Posterior cingulate gyrus (tissue), 11 donors: ENCODE data around the gene NLK.

Source experiments
- DNase-seq, 10 donors: peaks; one replicate each; pipeline versions ENCODE4 v3.0.0 to v3.0.0-alpha.2; 2020 to 2021; ENCODE audit warnings: mixed read lengths in 3 of 10
- intact Hi-C: fragments of 100-400 bp; cut with DNase I; formaldehyde crosslinking; loops from one replicate; pipeline ENCODE4 v1.15.1; 2023

NLK gene

DNA sequence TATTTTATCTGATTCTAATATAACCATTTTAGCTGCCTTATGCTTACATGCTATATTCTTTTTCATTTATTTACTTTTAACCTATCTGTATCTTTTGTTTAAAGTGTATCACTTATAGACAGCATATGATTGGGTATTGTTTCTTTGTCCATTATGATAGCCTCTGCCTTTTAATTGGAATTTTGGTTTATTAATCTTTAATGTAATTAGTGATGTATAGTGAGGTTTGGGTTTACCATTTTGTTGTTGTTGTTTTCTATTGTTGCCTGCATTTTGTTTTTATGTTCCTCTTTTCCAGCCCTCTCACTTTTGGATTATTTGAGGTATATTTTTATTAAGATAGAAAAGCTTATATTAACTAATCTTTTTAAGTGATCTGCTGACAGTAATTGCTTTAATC is 59.4 kb downstream of the NLK start:
- DNase-seq, result no peak
- intact Hi-C loops, result no loop called here

DNA sequence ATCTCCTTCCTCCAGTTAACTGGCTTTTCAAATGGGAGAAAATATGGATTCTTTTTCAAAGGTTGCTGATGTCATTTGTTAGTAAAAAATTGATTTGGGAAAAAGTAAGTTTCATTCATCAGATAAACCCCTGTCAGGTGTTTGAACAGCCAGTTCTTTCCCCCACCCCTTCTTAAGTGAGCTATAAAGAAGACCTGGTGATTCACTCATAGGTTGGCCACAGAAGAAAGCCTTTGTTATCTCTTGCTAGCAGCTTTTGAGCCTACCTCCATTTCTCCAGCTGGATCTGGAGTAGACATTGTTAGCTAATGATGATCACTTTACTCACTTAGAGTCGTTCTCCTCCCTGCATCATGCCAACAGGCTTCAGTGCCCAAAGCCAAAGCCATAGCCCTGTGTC is 63.0 kb downstream of the NLK start:
- intact Hi-C loops, result no loop called here
- DNase-seq, result no peak

DNA sequence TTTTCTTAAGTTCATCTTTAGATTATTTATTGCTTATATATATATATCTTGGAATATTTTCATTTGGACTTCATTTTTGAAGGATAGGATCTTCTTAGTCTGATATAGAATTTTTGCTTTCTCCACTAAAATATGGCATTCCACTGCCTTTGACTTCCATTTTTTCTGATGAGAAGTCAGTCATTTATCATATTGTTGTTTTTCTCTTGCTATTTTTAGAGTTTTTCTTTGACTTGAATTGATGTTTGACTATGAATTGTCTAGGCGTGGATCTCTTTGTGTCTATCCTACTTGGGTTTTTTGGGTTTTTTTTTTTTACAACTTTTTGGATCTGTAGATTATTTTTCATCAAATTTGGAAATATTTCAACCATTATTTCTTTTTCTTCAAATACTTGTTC is 67.7 kb downstream of the NLK start:
- intact Hi-C loops, result no loop called here
- no peak for DNase-seq

DNA sequence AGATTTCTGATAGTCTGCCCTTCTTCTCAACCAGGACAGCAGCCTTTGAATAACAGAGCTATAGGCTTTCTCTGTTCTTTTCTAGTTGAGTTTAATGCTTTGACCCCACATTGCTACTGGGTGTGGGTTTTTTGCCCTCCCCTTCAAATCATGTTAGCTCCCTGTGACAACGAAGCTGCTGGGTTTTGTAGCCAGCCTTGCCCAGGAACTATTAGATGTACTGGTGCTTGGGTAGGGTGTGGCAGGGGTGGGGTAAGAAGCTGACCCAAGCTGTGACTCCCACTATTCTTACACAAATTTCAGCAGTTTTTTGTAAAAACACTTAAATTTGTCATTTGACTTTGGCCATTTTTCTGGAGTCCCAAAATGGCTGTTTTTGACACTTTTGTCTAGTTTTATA is 69.7 kb downstream of the NLK start:
- intact Hi-C loops, result no loop called here
- DNase-seq, result peak in 1 of 10 donors; percentile 29

DNA sequence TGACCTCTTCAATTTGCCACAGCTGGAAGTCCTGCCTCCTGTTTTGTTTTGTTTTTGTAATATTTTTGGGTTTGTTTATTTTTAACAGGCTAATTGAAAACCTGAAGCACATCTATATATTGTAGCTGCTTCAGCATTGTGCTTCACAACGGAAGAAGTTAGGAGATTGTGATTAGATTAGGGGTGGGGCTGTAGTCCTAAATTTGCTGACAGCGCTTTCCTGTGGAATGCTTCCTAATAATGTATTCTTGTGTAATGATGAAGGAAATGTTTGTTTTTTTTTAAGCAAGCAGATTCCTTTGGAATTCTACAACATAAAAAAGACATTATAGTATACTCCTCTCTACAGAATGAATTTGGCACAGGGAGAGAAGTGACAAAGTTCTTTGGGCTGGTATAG is 70.1 kb downstream of the NLK start:
- intact Hi-C loops, result no loop called here
- no peak for DNase-seq

DNA sequence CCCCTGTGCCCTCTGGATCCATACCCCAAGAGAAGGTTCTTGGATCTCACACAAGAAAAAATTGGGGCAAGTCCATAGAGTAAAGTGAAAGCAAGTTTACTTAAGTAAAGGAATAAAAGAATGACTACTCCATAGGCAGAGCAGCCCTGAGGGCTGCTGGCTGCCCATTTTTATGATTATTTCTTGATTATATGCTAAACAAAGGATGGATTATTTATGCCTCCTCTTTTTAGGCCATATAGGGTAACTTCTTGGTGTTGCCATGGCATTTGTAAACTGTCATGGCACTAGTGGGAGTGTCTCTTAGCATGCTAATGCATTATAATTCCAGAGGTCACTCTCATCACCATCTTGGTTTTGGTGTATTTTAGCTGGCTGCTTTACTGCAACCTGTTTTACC is 70.8 kb downstream of the NLK start:
- DNase-seq, result no peak
- intact Hi-C loops, result no loop called here

DNA sequence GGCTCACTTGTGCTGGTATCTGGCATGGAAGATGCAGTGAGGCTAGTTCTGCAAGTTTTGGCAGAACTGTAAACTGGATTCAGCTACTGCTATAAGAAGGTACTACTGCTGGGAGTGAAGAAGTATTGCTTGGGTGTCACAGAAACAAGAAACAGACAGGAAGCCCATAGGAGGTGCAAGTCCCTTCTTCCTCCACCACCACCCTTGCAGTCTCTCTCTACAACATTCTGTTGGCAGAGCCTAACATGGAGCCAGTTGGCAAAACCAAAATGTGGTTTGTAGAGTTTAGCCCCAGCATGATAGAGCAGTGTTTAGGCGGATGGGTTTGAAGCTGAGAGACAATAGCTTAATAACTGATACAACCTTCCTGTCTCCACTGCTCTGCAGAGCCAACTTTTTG is 72.6 kb downstream of the NLK start:
- no peak for DNase-seq
- intact Hi-C loops, result no loop called here

DNA sequence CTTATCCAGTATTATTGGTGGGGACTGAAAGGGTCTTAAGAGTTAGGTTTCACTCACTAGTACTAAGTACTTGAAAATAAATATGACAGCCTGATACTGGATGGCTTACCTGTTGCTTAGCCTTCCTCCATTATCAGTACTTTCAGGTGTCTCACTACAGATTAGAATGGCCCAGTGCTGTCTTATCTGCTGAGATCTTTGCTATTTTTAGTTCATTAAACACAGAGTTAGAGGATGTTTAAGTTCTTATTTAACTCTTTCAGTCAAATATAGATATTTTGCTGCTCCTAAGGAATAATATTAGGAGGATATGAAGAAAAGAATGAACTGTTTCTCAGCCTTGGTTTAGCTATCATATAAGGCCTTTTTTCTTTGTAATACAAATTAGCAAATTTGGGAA is 74.8 kb downstream of the NLK start:
- no peak for DNase-seq
- intact Hi-C loops, result no loop called here

DNA sequence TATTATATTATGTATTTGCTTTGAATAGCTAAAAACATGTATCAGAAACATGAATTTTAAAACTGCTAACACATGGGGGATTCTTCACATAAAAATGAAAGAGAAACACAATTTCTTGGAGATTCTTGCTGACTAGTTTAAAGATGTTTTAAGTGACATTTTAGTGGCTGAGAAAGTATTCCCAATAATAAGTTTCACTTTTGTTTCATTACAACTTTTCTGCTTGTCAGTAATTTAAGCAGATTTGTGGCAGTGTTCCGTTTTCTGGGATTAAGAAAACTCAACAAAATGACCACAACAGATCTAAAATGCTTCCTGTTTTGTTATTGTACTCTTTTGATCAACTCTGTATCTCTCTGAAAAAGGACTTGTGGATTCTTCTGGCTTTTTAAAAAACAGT is 75.9 kb downstream of the NLK start:
- intact Hi-C loops, result no loop called here
- DNase-seq, result no peak

DNA sequence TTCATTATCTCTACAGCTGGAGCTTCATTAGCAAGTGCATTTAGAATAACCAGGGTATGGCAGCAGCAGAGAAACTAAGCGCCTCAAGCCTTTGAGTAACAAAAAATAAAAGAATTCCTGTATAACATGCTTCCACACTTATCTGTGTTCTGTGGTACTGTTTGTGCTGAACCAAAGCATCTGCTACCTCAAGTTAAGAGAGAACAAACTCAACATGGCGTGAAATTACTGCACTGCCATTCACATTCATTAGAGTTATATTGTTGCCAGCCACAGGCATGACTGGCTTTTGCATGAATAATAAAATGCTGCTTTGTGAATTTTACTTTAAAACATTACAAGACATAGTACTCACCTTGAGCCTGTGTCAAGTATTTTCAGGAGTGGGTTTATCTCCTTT is 76.6 kb downstream of the NLK start:
- intact Hi-C loops, result no loop called here
- DNase-seq, result no peak

DNA sequence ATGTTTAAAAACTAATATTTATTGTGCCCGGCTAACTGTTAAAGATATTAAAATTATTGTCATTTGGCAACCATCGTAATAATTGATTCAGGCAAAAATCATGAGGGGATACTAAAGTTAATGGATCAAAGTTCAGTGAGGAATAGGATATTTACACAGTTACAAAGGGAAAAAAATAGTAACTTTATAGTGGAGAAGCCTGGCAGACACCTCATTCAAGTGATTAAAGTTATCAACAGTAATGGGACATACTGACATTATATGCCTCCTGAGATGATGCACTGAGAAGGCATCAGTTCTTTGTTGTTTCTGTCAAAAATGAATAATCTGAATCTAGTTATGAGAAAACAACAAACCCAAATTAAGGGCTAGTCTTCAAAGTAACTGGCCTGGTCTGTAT is 77.1 kb downstream of the NLK start:
- intact Hi-C loops, result no loop called here
- DNase-seq, result no peak

DNA sequence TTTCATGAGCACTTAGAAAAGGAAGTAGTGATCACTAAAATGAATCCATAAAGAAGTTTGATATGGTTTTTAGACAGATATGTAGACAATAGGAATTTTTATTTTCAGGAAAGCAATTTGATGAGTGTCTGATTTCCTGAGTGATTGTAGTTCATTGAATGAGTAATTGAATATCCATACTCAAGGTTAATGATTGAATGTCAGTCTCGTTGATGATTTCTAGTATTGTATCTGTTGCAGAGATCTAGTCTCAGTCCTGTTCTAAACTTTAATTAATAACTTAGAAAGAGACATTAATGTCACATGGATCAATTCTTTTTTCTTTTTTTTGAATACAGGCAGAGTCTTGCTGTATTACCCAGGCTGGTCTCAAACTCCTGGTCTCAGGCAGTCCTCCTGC is 78.3 kb downstream of the NLK start:
- DNase-seq, result no peak
- intact Hi-C loops, result no loop called here

DNA sequence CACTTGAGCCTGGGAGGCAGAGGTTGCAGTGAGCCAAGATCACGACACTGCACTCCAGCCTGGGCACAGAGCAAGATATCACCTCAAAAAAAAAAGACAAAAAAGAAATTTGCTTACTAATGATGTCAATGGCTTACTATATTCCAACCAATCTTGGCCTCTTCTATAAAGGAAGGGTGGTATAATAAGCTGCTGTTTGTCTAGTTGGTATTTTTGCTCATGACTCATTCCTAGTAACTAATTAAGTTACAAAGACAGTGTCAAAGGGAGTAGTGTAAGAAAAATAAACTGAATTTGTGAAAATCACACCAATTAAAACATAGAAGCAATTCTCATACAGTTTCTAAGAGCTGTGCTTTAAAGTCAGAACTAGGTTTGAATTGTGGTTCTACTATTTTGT is 82.5 kb downstream of the NLK start:
- no peak for DNase-seq
- intact Hi-C loops, result no loop called here

DNA sequence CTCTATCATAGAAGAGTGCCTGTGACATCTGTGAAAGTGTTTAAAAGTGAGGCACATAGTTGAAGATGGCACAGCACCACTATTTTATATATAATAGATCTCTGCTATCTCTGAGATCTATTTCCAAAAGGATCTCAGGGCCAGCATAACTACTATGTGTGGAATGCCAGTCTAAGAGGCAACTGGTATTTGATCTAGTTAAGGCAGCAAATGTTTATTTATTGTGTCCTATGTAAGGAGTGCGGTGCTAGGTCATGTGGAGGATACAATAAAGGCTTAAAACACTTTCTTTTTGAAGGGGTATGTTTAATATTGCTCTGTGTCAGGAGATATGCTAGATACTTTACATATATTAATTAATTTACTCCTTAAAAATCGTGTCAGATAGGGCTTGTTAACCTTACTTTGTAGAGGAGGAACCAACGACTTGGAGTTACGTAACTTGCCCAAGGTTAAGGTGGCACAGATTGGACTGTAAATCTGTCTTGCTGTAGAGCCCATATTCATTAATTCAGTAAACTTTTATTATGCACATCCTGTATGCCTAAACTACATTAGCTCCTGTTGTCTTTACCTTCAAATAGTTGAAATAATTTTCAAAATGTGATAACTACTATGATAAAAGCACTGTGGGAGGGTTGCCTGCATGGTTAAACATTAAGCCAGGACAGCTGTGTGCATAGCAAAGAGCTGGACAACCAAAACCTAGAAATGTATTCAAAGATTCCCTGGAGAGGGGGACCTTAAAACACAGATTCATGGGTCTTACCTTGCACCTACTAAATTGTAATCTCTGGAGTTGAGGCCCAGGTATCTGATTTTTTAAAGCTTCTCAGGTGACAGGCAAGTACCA is 83.3 kb downstream of the NLK start:
- intact Hi-C loops, result no loop called here

DNA sequence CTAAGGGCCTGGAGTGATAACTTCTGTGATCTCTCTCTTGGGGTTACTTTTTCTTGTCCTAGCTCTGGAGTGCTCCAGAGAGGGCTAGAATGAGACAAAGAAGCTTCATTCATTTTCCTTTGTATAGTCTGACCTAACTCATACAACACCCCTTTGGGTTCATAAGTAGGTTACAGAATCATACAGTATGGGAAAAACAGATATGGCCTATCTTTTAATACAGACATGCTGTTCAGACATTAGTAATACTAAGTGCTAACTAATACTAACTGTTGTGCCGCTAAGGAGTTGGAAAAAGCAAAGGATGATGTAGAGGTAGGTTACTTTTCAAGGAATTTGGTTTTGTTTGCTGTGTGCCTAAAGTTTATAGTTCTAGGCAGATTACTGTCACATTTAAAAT is 84.7 kb downstream of the NLK start:
- DNase-seq, result no peak
- intact Hi-C loops, result no loop called here

More for the DNA sequence above, 83.3 kb downstream of the NLK start:
- no peak for DNase-seq

DNA sequence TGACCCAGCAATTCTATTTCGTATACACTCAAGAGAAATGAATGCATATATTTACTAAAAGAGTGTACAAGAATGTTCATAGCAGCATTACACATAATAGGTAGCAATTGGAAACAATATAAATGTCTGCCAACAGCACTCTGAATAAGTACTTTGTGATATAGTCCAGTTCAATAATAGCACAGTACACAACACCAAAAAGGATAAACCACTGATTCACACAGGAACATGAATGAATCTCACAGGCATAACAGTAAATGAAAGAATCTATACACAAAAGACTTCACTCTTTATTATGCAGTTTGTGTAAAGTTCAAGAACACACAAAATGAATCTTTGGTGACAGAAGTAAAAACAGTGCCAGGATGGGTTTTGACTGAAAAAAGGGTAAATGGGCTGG is 86.3 kb downstream of the NLK start:
- DNase-seq, result no peak
- intact Hi-C loops, result no loop called here

DNA sequence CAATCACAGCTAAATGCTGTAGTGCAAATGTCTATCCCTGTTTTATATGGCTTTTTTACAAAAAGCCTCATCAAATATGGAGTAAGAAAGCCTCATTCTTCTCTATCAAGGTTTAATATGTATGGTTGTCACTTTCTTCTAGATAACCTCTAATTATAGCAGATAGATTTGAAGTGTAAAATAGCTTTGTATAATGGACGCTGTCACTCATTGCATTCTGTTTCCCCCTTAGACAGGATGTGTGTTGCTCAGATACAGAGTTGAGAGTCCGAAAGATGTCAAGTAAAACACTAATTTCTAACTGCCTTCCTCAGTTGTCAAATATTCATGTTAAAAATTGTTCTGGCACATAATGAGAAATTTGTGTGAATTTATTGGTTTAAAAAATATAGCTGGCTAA is 88.0 kb downstream of the NLK start:
- intact Hi-C loops, result no loop called here
- DNase-seq, result no peak

DNA sequence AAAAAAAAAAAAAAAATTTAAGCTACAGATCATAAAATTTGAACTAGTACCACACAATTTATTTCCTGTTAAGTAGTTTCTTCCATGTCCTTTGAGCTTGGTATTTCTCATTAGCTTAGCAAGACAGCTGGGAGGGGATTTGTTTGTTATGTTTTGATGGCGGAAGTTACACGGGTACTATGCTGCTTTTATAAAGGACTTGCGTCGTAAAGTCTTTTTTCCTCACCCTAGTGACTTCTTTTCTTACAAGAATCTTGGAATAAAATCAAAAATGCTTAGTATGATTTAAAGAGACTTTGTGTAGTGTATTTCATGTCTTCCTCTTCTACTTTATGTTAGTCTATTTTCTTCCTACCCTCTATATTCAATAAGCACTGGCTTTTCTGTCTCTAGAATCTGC is 89.1 kb downstream of the NLK start:
- no peak for DNase-seq
- intact Hi-C loops, result no loop called here

DNA sequence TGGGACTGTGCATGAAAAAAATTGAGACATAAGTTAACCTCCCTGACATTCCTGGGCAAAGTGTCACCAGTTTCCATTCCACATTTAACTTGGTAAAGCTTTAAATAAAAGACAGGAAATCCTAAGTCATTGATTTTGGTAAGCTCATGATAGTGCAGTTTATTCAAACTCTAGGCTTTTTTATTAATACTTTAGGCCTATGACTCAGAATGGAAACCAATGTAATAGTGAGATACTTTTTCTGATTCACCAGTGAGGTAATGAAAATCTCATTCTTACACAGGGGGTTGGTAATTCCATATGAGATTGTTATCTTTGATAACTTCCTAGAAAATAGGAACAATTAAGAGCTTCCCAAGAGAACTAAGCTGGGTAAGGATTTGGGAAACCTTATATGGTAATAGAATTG is 91.1 kb downstream of the NLK start:
- intact Hi-C loops, result no loop called here
- DNase-seq, result no peak

DNA sequence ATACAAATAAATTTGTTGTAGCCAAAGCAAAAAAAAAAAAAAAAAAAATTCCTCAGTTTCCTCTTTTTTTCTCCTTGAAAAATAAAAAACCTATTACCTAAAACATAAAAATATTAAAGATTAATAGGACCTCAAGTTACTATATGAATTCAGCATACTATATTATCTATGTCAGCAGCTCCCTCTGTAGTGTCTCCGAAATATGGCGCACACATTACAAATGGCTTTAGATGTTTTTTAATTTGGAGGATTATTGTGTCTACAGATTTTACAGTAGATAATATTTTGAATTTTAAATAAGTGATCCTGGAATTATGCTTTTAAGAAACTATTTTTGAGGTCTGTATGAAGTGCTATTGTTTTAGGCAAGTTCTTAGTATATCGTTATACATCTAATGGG is 94.4 kb downstream of the NLK start:
- intact Hi-C loops, result no loop called here

DNA sequence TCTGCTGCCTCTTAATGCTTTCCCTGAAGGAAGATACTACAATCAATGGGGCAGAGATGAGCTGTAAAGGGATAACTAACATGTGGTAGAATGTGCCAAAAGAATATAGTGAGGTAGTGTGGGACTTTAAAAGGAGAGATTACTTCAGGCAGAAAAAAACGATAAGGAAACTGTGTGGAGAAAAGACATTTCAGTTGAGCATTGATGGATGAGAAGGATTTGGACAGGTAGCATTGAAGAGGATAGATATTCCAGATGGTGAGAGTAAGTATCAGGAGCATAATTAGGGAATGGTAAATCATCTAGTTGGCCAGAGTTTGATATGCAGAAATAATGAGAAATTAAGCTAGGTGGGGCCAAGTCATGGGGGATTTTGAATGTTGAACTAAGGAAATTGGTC is 97.3 kb downstream of the NLK start:
- no peak for DNase-seq
- intact Hi-C loops, result loop anchor here (5.0 kb wide), 2 partner anchors 98 to 248 kb away; partner anchors contain the start of genes LYRM9 and NLK

More for the DNA sequence above, 94.4 kb downstream of the NLK start:
- DNase-seq, result no peak

DNA sequence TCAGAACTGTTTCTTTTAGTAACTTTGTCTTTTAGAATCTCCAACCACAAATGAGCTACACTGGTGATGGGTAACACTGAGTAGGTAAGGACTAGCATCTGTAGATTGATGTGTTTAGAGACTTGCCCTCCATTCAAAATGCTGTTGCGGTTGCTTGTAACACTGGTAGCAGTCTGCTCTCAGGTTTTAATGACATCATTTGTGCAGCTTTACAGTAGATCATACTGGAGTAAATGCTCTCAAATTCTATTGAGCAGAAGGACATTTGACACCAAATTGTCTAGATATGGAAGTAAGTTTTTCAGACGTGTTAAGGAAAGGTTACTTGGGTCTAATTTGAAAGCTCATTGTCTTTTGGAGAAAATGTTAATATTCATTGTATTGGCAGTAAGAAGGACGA is 98.8 kb downstream of the NLK start:
- intact Hi-C loops, result loop anchor here (5.0 kb wide), 2 partner anchors 99 to 249 kb away; partner anchors contain the start of genes LYRM9 and NLK
- no peak for DNase-seq

DNA sequence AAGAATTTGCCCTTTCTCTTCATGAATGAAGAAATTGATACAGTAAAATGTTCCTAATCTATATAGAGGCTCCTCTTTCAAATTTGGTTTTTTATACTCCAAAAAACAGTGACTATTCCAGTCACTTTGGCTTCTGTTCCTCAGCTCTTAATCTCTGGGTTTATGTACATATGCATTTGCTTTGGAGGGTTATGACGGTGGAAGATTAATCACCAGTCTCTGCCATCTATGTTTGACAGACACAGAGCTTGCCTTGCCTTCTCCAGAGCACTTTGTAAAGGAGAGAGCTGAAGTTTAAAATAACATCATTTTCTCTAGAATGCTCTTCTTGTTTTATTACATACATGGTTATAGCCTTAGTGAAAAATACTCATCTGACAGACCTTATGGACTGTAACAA is 99.3 kb downstream of the NLK start:
- intact Hi-C loops, result loop anchor here (5.0 kb wide), 2 partner anchors 99 to 249 kb away; partner anchors contain the start of genes LYRM9 and NLK
- no peak for DNase-seq
